HCT116 (cell line): ENCODE data around the gene TMTC2. TPM values are rescaled to one million over a fixed set of nuclear protein-coding genes. Genes with fewer than 3 reads are reported as not detected.

ENCODE experiments used
- ATAC-seq: fragments of 200-7000 bp; cut with Tn5 transposase; 2 replicates; pipeline ENCODE4 v1.9.1; 2020; ENCODE audit warnings: mild to moderate bottlenecking, moderate library complexity
- BruUV-seq: library from RNA; stranded (reverse); fragments of 400-500 nt; replicated peaks from 2 replicates; lab custom pipeline; 2021; lab: Mats Ljungman, UMichigan
- CTCF ChIA-PET: fragments of 300-600 bp; sonication (Branson Sonifier 250); formaldehyde crosslinking; loops from one replicate; lab custom pipeline; 2021; ENCODE audit warnings: antibody characterized with exemption; lab: Charles Lee
- POLR2A ChIA-PET: fragments of 300-600, 350-600 bp; sonication (Branson Sonifier 250); formaldehyde crosslinking; loops from one replicate; lab custom pipeline; 2021; ENCODE audit warnings: antibody characterized with exemption; lab: Charles Lee
- RAD21 ChIA-PET, 2 experiments: fragments of 300-600 bp; sonication (Branson Sonifier 250); formaldehyde crosslinking; loops; one replicate each; lab custom pipeline; 2023; ENCODE audit warnings: low total read pairs in 2 of 2; ENCODE audit not compliant: uncharacterized antibody in 2 of 2, unreplicated experiment in 2 of 2, low non-redundant PET in 1 of 2; lab: Charles Lee
- DNase-seq: peaks from one replicate; pipeline ENCODE4 v3.0.0-alpha.2; 2010; ENCODE audit warnings: low read depth, low spot score
- H2AFZ ChIP-seq: fragments of 200-600 bp; shearing (Covaris generic), sonication (generic); 2 replicates; pipeline ENCODE4 v1.6.1; 2017; ENCODE audit warnings: low read depth, mixed run types, mixed read lengths, antibody characterized with exemption, low read length; ENCODE audit not compliant: poor library complexity, severe bottlenecking
- H3K27ac ChIP-seq: 2 replicates; pipeline ENCODE4 v1.5.1; 2012; ENCODE audit warnings: low read depth, low read length
- H3K27me3 ChIP-seq: fragments of 200-600 bp; sonication (generic); 2 replicates; pipeline ENCODE4 v1.6.1; 2016; ENCODE audit warnings: mixed run types, low read length, mixed read lengths; ENCODE audit not compliant: insufficient read depth
- H3K36me3 ChIP-seq, 2 experiments: fragments of 200-500 bp in 1 of 2; fragments of 200-600 bp in 1 of 2; sonication (Bioruptor generic) in 1 of 2; sonication (generic) in 1 of 2; 2 replicates each; pipeline versions ENCODE4 v1.5.1 to v1.6.1; 2014 to 2016; ENCODE audit warnings: low read length in 2 of 2, inconsistent platforms in 1 of 2, mixed read lengths in 1 of 2, mixed run types in 1 of 2; ENCODE audit not compliant: insufficient read depth in 2 of 2, control insufficient read depth in 1 of 2
- H3K4me1 ChIP-seq, 2 experiments: fragments of 200-600 bp in 1 of 2; sonication (generic) in 1 of 2; 2 replicates each; pipeline versions ENCODE4 v1.5.1 to v1.6.1; 2012 to 2017; ENCODE audit warnings: low read length in 2 of 2, inconsistent platforms in 1 of 2, mild to moderate bottlenecking in 1 of 2, mixed read lengths in 1 of 2, mixed run types in 1 of 2, moderate library complexity in 1 of 2; ENCODE audit not compliant: insufficient read depth in 2 of 2, control insufficient read depth in 1 of 2
- H3K4me2 ChIP-seq: fragments of 200-600 bp; sonication (generic); 2 replicates; pipeline ENCODE4 v1.6.1; 2017; ENCODE audit warnings: mixed run types, low read length, mixed read lengths
- H3K4me3 ChIP-seq, 2 experiments: fragments of 200-600 bp in 1 of 2; sonication (generic) in 1 of 2; replicated peaks in 1 of 2; 2 replicates each; pipeline ENCODE4 v1.5.1; 2011 to 2016; ENCODE audit warnings: low read length in 2 of 2, control low read depth in 1 of 2, low read depth in 1 of 2, mild to moderate bottlenecking in 1 of 2, mixed read lengths in 1 of 2, mixed run types in 1 of 2
- H3K79me2 ChIP-seq: fragments of 200-600 bp; sonication (generic); 2 replicates; pipeline ENCODE4 v1.6.1; 2017; ENCODE audit warnings: mild to moderate bottlenecking, mixed run types, low read length, moderate library complexity, mixed read lengths; ENCODE audit not compliant: insufficient read depth
- H3K9ac ChIP-seq: fragments of 200-600 bp; sonication (generic); 2 replicates; pipeline ENCODE4 v1.6.1; 2016; ENCODE audit warnings: low read length, mixed read lengths
- H3K9me2 ChIP-seq: fragments of 200-600 bp; sonication (generic), shearing (Covaris generic); 2 replicates; pipeline ENCODE4 v1.6.1; 2017; ENCODE audit warnings: mixed run types, mild to moderate bottlenecking, moderate library complexity; ENCODE audit not compliant: insufficient read depth
- H3K9me3 ChIP-seq, 2 experiments: fragments of 200-500 bp in 1 of 2; fragments of 200-600 bp in 1 of 2; sonication (Bioruptor generic) in 1 of 2; sonication (generic) in 1 of 2; 2 replicates each; pipeline ENCODE4 v1.6.1; 2014 to 2017; ENCODE audit warnings: low read length in 2 of 2, mixed read lengths in 2 of 2, inconsistent platforms in 1 of 2, low read depth in 1 of 2, mild to moderate bottlenecking in 1 of 2, mixed run types in 1 of 2, moderate library complexity in 1 of 2; ENCODE audit not compliant: control insufficient read depth in 1 of 2, insufficient read depth in 1 of 2
- H4K20me1 ChIP-seq: fragments of 200-600 bp; sonication (generic), shearing (Covaris generic); 2 replicates; pipeline ENCODE4 v1.6.1; 2017; ENCODE audit warnings: mixed run types, mild to moderate bottlenecking, moderate library complexity; ENCODE audit not compliant: insufficient read depth
- CBX3 ChIP-seq: IDR thresholded peaks from 2 replicates; pipeline ENCODE4 v1.6.1; 2012; ENCODE audit warnings: low read depth
- CEBPB ChIP-seq: IDR thresholded peaks from 2 replicates; pipeline ENCODE4 v1.6.1; 2012; ENCODE audit warnings: low read depth
- ELF1 ChIP-seq: IDR thresholded peaks from 2 replicates; pipeline ENCODE4 v1.6.1; 2012; ENCODE audit warnings: low read depth, borderline replicate concordance
- EZH2 ChIP-seq: fragments of 200-600 bp; sonication (generic); IDR thresholded peaks from 2 replicates; pipeline ENCODE4 v1.6.1; 2017; ENCODE audit warnings: antibody characterized with exemption, mixed run types
- EZH2phosphoT487 ChIP-seq: fragments of 200-600 bp; IDR thresholded peaks from 2 replicates; pipeline ENCODE4 v1.6.1; 2018; ENCODE audit warnings: antibody characterized with exemption, borderline replicate concordance
- JUND ChIP-seq: IDR thresholded peaks from 2 replicates; pipeline ENCODE4 v1.6.1; 2012
- POLR2AphosphoS5 ChIP-seq: IDR thresholded peaks from 2 replicates; pipeline ENCODE4 v1.6.1; 2011; ENCODE audit warnings: mild to moderate bottlenecking, low read depth, low read length, moderate library complexity
- RAD21 ChIP-seq: IDR thresholded peaks from 2 replicates; pipeline ENCODE4 v1.6.1; 2012; ENCODE audit warnings: low read depth, mild to moderate bottlenecking
- SIN3A ChIP-seq: IDR thresholded peaks from 2 replicates; pipeline ENCODE4 v1.6.1; 2012; ENCODE audit warnings: low read depth
- SRF ChIP-seq: IDR thresholded peaks from 2 replicates; pipeline ENCODE4 v1.6.1; 2012; ENCODE audit warnings: low read depth
- TCF7L2 ChIP-seq: IDR thresholded peaks from 2 replicates; pipeline ENCODE4 v1.7.0; 2011; ENCODE audit warnings: borderline replicate concordance, inconsistent platforms; ENCODE audit not compliant: insufficient read depth, insufficient read length; ENCODE audit errors: extremely low read depth
- ZFX ChIP-seq: fragments of 450-650 bp; IDR thresholded peaks from 2 replicates; pipeline ENCODE4 v1.6.1; 2017
- ZNF274 ChIP-seq: fragments of 200-500 bp; sonication (Bioruptor generic); IDR thresholded peaks from 2 replicates; pipeline ENCODE4 v1.6.1; 2014; ENCODE audit warnings: mild to moderate bottlenecking, low read depth, low read length, inconsistent platforms
- intact Hi-C: fragments of 100-400 bp; cut with micrococcal nuclease; formaldehyde crosslinking; loops from 2 replicates; pipeline ENCODE4 v1.10.0; 2022
- total RNA-seq: library from RNA; stranded (reverse); gene quantifications from one replicate; pipeline ENCODE4 v1.2.1, GENCODE V29; 2021; ENCODE audit not compliant: unreplicated experiment
- TF ChIP-seq, protein P1 (sequence below): IDR thresholded peaks from 2 replicates; pipeline ENCODE4 v1.6.1; 2012
- TF ChIP-seq, protein P2 (sequence below): IDR thresholded peaks from 2 replicates; pipeline ENCODE4 v1.6.1; 2012

TMTC2 gene
- total RNA-seq, 1 experiment from 2014 or later = 11.5 TPM

DNA sequence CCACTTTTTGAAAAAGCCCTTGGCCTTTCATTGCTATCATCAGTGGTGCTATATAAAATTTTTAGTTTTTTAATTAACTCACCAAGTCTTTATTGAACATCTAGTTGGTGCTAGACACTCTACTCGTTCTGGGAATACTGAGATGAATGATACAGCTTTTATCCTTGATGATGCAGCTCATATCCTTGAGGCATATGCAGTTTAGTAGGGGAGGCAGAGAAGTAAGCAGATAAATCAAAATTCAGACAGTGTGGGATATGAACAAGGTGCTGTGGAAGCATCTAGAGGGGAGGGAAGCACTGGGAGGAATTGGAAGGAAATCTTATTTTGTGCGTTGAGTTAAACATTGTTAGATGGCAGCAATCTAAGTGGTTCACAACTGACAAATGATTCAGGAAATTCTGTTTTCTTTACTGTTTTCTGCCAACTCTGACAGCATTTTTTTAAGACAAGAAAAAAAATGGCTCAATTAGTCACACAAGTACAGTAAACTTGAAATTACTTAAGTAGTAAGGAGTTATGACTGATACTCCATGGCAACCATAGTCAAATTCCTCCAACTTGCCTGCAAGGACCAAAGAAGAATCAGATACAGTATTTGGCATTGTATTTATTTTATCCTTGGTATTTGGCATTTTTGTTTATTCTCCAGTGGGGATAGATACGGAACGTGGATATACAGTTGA lies 119.2 kb downstream of the TMTC2 start:
- no peaks in the 10 kb centered on the region for H3K9me2 ChIP-seq
- no peak overlapping the region for H3K4me2 ChIP-seq
- no peaks in the 10 kb centered on the region for H3K79me2 ChIP-seq
- H3K4me3 ChIP-seq = no peak overlapping the region
- BruUV-seq = no TSS peak
- ChIA-PET RAD21 (no interaction called here), CTCF (no interaction called here), POLR2A (no interaction called here)
- no peaks in the 10 kb centered on the region for H3K4me1 ChIP-seq
- peaks cover 5% of the 10 kb centered on the region; the same call in 1 of the 2 replicates for H4K20me1 ChIP-seq
- H3K9ac ChIP-seq = no peak overlapping the region
- H3K9me3 ChIP-seq = no peaks in the 10 kb centered on the region
- ATAC-seq = no peak
- no peaks in the 10 kb centered on the region for H3K27me3 ChIP-seq
- no peak for DNase-seq
- TF ChIP-seq RAD21 (no peak), POLR2AphosphoS5 (no peak), EZH2 (no peak), SIN3A (no peak), TCF7L2 (no peak), ZNF274 (no peak), CBX3 (no peak), ZFX (no peak), JUND (no peak), EZH2phosphoT487 (no peak), SRF (no peak), CEBPB (no peak), ELF1 (no peak)
- TF ChIP-seq, protein P1, sequence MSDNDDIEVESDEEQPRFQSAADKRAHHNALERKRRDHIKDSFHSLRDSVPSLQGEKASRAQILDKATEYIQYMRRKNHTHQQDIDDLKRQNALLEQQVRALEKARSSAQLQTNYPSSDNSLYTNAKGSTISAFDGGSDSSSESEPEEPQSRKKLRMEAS = no peak
- TF ChIP-seq, protein P2, sequence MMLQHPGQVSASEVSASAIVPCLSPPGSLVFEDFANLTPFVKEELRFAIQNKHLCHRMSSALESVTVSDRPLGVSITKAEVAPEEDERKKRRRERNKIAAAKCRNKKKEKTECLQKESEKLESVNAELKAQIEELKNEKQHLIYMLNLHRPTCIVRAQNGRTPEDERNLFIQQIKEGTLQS = no peak
- no peak overlapping the region for H3K27ac ChIP-seq
- intact Hi-C loops = no loop called here
- H3K36me3 ChIP-seq = no peaks in the 10 kb centered on the region
- H2AFZ ChIP-seq = no peak overlapping the region
